HG03558 (cell line): ENCODE measurements around the gene TSPAN9.

Experiments used
- ATAC-seq: cut with Tn5 transposase; IDR thresholded peaks from one replicate; pipeline ENCODE4 v1.9.1; 2021; ENCODE audit warnings: moderate number of reproducible peaks; ENCODE audit not compliant: unreplicated experiment; ENCODE audit errors: extremely low read depth

TSPAN9 gene

DNA sequence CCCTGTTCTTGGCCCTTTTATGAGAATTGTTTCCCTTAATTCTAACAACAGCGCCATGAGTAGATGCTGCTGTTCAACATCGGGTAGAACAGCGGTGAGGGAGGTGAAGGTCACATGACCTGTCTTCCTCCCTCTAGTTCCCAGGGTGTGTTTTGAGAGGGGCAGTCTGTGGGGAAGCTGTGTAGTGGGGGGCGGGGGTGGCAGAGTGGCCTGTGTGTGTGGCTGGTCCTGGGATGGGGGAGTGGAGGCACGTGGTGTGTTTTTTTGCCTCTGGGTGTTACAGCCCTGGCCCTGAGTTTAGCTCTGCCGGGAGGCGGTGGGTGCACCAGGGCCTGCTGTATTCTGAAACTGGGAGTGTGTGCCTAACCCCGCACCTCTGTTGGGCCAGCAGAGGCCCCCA lies 202.7 kb downstream of the TSPAN9 start:
- ATAC-seq: no peak

DNA sequence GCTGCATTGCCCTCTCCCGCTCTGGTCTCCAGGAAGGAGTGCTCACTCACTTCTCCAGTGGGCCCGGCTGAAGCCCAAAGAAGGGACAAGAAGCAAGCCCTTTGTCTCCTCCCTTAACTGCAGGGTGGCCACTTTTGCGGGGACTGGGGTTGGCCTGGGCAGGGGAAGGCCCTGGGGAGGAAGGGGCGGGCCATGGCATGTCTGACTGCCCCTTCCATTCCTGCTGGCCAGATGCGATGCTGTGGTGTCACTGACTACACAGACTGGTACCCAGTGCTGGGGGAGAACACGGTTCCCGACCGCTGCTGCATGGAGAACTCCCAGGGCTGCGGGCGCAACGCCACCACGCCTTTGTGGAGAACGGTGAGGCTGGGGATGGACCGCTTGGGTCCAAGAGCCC lies 203.8 kb downstream of the TSPAN9 start:
- no peak for ATAC-seq

DNA sequence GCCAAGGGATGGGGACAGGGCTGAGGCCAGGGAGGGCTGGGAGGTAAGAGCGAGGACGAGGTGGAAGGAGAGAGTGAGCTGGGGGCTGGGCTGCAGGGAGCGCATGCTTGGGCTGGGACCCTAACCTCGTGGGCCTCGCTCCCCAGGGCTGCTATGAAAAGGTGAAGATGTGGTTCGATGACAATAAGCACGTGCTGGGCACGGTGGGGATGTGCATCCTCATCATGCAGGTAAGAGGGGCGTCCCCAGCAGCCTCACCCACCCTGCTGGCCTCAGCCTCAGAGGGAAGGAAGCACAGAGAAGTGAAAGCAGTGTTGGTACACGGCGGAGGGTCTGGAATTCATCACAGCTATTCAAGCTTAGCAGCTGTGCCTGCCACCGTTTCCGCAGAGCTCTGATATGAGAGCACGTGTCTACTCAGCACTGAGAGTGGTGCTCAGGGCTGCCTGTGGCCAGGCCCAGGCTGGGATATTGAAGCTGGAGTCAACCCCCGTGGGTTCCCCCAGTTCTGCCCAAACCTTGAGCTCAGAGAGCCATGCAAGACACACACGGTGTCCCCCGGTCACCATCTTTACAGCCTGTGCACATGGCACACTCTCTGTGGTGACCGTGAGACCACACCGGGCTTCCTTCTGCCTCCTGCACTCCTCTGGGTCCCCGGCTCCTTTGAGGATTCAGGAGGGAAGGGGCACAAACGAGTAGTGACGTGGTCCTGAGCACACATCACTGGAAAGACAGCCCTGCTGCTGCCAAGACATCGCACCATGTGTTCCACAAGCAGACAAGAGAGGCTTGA lies 204.6 kb downstream of the TSPAN9 start:
- no peak for ATAC-seq

DNA sequence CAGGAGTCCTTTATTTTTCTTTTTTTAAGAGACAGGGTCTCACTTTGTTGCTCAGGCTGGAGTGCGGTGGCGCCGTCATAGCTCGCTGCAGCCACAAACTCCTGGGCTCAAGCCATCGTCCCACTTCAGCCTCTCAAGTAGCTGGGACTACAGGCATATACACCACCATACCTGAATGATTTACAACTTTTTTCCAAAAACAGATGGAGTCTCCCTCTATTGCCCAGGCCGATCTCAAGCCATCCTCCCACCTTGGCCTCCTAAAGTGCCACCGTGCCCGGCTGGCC lies 205.1 kb downstream of the TSPAN9 start:
- no peak for ATAC-seq

DNA sequence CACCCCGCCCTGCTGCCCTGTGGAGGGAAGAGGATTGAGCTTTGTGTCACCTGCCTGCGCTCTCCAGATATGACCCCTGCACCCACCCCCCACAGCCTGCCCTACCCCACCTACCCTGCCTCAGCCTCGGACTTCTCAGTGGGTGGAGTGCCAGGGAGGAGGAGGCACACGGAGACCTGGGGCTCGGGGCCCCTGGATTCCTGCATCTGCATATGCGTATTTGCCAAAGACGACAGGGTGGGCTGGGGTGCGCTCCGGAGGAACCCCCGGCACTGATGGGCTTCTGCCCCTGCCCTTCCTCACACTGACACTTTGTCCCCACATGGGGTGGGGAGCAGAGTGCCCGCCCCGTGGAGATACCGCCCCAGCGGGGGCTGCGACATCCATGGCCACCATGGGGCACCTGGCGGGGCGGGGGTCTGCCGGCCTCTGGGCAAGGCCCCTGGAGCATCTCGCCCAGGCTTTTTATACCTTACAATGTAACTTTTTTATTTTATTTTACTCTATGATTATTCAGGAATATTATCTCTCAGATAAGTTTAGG lies 206.0 kb downstream of the TSPAN9 start:
- no peak for ATAC-seq

DNA sequence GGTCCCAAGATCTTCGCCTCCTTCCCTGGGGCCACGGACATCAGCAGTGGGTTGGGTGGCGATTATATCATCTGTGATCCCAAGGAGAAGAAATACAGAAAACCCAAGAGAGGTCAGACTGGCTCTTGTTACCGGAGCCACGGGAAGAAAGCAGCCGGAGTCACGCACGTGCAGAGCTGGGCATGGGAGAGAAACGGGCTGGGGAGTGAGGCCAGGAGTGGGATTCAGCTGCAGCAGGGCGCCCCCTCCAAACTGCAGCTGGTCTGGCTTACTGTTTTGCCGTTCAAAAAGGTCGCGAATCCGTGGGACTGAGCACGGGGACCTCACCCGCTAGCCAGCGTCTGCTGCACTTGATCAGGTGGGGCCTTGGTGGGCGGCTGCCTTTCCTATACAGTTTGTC lies 207.2 kb downstream of the TSPAN9 start:
- no peak for ATAC-seq

DNA sequence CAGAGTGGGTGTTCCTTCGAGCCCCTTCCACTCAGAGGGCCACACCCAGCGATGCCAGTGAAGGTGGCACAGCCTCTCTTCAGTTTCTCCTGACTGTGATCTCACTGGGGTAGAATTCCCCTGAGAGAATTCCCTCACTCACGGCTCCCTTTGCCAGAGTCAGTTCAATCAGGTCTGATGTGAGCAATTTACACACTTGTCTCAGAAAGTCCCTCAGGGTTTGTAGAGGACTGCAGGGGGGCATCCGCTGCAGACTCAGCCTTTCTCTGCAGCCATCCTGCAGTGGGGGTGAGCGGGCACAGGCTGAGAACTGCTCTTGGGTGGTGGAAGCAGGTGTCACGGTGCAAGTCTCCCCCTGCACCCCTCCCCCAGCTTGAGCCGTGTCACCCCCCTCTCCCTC lies 208.4 kb downstream of the TSPAN9 start:
- no peak for ATAC-seq

DNA sequence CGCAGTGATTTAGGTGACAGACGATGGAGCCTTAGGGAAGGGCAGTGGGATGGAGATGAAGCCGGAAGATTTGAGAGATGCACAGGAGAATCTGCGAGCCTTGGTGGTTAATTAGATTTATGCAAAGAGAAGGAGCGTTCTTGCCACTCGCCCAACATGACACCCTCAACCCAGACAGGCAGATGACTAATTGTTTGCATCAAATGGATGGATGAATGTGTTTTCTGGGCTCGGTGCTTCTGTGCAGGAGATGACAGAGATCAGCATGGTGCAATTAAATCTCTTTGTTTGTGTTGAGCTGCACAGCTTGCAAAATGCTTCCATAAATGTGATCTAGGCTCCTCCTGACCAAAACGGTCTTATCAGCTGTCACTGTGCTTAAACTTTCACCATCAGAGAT lies 211.5 kb downstream of the TSPAN9 start:
- ATAC-seq: no peak

DNA sequence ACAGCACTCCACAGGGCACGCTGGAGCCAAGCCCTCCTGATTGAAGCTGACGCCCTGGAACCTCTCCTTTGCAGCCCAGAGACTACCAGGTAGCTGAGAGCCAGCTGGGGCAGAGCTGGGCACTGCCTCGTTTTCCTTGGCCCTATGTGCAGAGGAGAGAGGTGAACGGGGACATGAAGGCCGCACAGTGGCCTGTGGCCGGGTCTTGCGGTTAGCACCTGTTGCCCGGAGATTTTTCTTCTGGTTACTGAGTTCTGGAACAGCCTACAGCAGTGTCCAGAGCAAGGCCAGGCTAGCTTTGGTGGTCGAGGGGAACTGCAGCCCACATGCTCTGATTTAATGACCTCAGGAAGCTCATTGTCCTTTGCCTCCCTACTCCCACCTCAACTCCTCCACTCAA lies 212.5 kb downstream of the TSPAN9 start:
- ATAC-seq: no peak

DNA sequence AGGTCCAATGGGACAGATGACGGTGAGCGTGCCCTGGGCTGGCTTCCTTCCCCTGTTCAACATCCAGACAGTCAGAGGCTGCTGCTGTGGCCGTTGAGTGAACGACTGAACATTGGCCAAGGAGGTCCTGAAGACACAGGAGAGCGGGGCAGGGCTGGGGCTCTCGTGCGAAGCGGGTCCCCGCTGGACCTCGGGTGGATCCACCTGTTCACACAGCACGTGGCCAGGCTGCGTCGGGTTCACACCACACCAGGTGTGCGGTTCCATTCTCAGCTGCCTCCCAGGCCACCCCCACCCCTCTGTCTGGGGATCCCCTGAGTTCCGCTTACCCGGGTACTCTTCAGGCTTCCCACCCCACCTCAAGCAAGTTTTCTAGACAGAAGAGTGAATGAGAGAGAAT lies 214.8 kb downstream of the TSPAN9 start:
- ATAC-seq: no peak

DNA sequence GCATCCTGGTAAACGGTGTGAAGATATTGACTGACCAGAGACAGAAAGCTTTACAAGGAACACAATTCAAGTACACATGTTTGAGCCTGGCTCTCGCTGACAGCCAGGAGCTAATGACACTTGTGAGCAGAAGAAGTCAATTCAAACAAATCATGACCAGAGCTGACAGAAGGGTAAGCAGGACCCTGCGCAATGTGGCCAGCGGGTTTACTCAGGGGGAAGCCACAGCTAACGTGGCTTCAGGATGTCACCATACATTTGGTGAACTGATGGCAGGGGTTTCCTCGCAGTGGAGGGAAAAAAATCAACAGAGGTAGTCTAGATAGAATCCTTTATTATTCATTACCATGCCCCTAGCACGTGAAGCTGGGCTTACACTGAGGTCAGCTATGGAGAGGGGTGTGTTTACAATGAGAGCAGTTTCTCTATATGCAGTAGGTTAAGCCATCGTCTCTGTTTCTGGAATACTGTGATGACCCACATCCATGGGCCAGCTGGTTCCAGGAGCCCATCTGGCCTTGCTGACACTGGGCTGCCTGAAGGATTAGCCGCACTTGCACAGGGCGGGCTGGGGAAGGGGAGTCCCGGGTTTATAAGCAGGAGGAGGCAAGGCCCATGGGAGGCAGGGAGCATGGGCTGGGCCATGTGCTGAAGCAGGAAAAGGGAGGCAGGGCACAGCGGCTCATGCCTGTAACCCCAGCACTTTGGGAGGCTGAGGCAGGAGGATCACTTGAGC lies 215.7 kb downstream of the TSPAN9 start:
- no peak for ATAC-seq

DNA sequence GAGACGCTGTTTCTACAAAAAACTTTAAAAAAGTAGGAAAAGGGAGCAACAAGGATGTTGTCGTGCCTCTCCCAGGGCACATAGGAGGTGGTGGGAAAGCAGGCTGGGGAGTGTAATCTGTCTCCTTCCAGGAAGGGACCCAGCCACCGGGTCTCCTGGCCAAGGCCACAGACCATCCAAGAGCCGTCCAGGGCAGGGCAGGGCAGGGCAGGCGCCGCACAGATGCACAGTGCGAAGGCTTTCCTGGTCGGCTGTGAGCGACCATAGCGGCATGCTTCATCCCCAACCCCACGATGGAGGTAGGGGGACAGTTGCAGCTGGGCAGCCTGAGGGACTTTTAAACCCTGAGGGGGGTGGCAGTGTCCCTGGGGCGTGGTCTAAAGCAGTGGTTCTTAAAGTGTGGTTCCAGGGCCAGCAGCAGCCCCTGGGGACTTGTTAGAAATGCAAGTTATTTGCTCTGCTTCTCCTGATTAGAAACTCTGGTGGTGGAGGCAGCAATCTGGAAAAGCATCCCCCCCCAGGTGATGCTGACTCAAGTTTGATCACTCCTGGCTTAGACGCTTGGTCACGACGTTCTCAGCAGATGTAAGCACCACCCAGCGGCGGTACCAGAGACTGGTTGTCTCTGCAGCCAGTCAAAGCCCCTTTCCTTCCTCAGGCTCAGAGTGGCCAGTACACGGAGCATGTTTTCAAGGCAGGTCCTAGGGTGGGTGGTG lies 216.4 kb downstream of the TSPAN9 start:
- no peak for ATAC-seq

DNA sequence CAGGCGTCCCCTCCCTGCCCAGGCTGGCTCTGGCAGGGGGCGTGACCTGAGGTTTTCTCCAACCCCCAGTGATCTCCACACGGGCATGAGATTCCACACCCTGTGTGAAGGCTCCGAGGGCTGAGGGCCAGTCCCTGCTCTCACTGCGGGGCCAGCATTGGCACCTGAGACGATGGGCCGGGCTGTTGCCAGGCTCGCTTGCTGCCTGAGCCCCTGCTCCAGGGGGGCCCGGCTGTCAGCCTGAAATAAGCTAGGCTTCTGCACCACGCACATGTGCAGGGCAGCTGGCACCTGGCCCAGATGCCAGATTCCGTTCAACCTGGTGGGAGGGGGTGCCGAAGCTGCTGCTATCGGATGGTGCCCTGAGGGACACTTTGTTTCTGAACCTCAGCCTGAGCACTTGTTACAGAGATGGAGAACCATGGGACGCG lies 217.3 kb downstream of the TSPAN9 start:
- ATAC-seq: no peak

DNA sequence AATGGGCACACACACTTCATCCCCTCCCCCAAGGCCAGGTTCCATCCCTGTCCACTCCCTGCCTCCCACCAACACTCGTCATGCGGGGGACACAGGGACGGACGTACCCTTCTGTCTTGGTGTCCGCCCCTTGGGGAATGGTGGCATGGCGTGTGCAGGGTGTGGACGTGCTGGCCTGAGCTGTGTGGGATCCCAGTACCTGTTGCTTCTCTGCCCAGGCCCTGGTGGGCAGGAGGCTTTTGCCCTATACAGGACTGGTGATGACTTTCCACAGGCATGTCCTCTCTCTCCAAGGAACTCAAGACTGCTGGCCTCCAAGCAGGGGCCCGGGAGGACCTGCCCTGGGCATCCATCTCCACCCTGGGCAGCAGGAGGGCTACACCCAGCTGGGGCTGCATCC lies 218.0 kb downstream of the TSPAN9 start:
- ATAC-seq: no peak

DNA sequence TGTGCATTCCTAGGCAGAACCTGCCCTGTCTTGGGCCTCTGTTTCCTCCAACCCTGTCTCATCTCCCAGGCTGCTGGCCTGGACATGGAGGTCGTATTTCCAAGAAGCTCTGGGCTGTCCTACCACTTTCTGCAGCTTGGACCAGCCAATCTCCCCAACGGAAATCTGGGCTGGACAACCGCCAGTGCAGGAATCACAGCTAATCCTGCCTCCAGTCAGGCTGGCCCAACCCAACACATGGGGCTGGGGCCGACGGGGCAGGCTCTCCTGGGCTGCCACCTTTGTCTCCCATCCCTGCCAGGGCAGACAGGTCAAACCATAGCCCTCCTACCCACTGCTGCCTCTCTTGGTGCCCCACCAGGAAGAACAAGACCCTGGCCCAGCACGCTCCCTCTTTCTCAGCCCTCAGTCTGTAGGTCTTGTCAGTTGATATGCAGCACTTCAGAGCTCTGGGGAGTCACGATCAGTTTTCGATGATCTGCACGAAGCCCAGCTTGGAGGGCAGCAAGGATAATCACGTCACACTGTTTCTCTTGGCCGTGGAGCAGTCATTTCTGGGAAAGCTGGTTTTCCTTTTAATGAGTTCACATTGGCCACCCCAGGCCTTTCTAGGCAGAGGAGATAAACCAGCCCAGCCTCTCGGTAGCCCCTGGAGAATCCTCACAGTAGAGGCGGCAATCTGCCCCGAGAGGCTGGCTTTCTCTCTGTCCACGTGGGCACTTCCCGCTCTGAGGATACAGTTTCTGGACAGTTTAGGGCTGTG lies 218.6 kb downstream of the TSPAN9 start:
- ATAC-seq: no peak

DNA sequence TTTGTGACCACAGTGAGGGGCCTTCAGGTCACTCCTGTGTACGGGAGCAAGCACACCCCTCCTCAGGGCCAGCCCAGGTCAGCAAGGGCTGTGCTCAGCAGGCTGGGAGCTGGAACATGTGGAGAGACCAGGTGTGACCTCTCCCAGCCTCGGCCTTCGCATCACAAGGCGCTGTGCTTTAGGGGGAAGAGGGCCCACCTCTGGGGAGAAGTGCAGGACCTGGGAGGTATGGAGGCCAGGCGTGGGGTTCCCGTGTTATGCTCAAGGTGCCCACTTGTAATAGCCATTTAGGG lies 219.2 kb downstream of the TSPAN9 start:
- no peak for ATAC-seq

DNA sequence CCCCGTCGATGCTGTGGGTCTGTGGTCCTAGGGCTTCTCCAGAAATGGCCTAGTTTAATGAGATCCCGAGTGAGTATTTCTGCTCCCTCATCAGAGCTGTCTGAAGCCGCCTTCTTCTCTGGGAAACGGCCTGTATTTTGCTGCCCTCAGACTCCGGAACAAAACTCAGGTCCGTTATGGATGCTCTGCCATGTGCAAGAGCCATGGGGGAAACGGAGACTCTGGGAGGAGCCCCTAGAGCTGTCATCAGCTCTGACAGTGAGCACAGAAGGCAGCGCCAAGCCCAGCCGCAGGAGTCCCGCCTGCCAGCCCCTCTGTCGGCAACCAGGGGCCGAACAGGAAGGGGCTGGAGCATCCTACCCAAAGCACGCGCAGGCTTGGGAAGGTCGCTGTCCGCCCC lies 221.4 kb downstream of the TSPAN9 start:
- ATAC-seq: no peak

DNA sequence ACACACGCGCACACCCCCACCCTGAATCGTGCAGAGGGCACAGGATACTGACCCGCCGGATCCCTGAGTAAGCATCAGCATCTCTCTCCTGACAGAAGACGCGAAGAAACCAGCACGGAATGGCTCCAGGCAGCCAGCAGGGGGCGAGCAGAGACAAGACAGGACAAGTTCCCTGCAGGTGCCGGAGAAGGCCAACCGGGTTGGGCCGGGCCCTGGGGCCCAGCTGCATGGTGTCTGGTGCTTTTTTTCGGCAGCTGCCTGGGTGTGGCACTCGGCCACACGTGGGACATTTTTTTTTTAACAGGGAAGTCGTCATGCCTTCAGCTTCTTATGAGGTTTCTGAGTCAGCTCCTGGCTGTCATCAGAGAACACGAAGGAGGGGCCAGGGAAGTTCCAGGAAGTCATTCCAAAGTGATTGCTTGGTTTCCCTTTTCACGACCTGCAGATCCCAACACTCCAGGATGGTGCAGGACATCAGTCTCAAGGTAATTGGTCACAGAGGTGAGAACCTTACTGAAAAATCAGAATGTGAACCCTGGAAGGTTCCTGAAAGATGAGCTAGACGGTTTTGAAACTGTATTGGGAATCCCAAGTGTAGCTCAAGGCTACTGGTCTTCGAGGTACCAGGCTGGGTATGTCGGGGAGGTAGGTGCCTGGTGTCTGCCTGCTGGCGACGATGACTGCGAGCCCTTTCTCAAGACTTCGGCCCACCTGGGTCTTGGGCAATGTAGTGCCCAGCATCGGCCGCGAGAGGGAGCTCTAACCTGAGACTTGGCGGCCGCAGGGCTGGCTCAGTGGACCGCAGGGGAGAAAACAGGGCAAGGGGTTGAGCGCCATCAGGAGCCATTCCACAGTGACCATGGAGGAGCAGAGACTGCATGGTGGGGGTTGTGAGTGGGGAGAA lies 223.0 kb downstream of the TSPAN9 start:
- no peak for ATAC-seq

DNA sequence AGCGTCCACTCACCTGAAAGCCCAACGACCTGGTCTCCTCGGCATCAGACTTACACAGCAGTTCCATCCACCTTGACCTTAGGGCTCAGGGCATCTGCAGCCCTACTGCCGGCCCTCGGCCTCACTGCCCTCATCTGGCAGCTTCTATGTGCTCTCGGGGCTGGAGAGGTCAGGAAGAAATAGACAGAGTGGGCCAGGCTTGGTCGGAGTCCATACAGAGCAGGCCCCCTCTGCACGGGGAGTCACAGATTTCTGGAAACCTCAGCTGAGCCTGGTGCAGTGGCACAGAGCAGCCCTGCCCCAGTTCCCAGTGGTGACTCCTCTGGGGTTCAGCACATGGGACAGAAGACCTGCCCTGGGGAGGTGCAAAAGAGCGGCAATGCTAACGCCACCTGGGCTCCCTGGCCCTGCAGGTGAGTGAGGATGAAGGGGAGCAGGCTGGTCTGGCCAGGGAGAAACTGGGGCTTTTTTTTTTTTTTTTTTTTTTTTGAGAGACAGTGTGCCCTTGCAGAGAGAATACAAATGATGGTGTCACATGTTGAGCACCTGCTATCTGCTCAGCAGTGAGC lies 223.7 kb downstream of the TSPAN9 start:
- ATAC-seq: no peak
